Hepatocyte (in vitro differentiated cells): ENCODE measurements around the gene MYO1E.

Source experiments
- CTCF ChIP-seq: fragments of 200-600 bp; sonication (generic); IDR thresholded peaks from 2 replicates; pipeline ENCODE4 v1.5.1; 2016; ENCODE audit warnings: antibody characterized with exemption, mild to moderate bottlenecking; ENCODE audit not compliant: poor library complexity
- EZH2 ChIP-seq: fragments of 200-600 bp; sonication (generic); IDR thresholded peaks from 2 replicates; pipeline ENCODE4 v1.6.1; 2016; ENCODE audit warnings: antibody characterized with exemption, mild to moderate bottlenecking, borderline replicate concordance

- TF ChIP-seq CTCF (no peak), EZH2 (no peak)
These were observed 77.2 kb downstream of the MYO1E start for GRCh38 chr15:59295261-59296001.
